Sciatic nerve (tissue), 2 donors: Measurements from ENCODE around the gene CHST12. TPM values are rescaled to one million over a fixed set of nuclear protein-coding genes. Genes with fewer than 3 reads are reported as not detected.
"Not testable (repeated sequence)": the region's sequence is repeated elsewhere in the genome, so short reads cannot be mapped to it uniquely, and the experiment has no call there.

Experiments
- ATAC-seq: fragments of 200-7000 bp; cut with Tn5 transposase; one replicate; pipeline ENCODE4 v1.9.1; 2020; ENCODE audit warnings: mild to moderate bottlenecking, moderate library complexity
- DNase-seq: peaks from one replicate; pipeline ENCODE4 v3.0.0-alpha.2; 2020; ENCODE audit warnings: low spot score
- intact Hi-C: fragments of 100-400 bp; cut with DNase I; formaldehyde crosslinking; loops from one replicate; pipeline ENCODE4 v1.14.2; 2022
- total RNA-seq: library from RNA; stranded (reverse); fragmentation: NEBNext Ultra II Directional; extraction: Animal tissue kit (Norgen Biotek cat#: 25700); gene quantifications from one replicate; pipeline ENCODE4 v1.2.1, GENCODE V29; 2021
- donor health status: DM: no; HTN: no; CAD: no.
- donor health status: DM: no; HTN: no; CAD: no.

The CHST12 gene
- total RNA-seq, 1 donor from 2014 or later, result 30.7 TPM

DNA sequence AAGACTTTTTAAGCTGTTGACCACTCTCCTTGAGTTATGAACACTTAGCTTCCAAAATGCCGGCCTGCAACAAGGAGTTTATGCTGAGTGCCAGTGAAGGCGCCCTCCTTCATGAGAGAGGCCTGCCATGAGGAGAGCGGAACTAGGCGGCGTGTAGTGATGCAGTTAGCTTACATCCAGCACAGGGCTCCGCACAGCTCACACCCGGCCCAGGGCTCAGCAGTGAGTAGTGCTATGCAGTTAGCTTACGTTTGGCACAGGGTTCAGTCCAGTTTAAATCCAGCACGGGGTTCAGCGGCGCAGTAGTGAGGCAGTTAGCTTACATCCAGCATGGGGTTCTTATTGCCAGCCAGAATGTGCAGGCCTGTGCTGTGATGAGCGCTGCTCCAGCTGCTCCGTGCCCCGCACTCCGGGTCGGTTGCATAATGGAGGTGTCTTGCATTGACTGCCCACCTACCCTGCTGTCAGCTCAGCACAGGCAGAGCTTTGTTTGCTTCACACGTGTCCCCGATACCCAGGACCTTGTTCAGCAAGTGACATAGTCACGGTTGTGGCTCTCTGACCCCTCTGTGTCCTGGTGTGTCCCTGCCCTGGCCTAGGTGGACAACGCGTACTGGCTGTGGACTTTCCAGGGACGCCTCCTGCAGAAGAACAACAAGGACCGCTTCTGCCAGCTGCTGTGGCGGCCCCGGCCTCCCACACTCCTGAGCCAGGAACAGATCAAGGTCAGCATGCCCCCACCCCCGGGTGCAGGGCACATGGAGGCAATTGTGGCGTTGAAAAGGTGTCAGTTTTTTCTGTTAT, 26.9 kb upstream of the CHST12 start:
- ATAC-seq (no peak), DNase-seq (no peak)
- intact Hi-C loops, result no loop called here

GRCh38 chr7:2377492-2377891, 25.9 kb upstream of the CHST12 start:
- intact Hi-C loops, ATAC-seq, DNase-seq: not testable (repeated sequence)

DNA sequence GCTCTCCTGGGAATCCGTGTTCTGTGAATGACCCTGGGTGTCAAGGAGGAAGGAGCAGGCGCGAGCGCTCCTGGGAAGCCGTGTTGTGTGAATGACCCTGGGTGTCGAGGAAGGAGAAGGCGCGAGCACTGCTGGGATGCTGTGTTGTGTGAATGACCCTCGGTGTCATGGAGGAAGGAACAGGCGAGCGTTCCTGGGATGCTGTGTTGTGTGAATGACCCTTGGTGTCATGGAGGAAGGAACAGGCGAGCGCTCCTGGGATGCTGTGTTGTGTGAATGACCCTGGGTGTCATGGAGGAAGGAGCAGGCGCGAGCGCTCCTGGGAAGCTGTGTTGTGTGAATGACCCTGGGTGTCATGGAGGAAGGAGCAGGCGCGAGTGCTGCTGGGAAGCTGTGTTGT, 25.3 kb upstream of the CHST12 start:
- ATAC-seq, intact Hi-C loops, DNase-seq: not testable (repeated sequence)

GRCh38 chr7:2379161-2379560, 24.2 kb upstream of the CHST12 start:
- intact Hi-C loops, result no loop called here
- no peak for DNase-seq
- no peak for ATAC-seq

DNA sequence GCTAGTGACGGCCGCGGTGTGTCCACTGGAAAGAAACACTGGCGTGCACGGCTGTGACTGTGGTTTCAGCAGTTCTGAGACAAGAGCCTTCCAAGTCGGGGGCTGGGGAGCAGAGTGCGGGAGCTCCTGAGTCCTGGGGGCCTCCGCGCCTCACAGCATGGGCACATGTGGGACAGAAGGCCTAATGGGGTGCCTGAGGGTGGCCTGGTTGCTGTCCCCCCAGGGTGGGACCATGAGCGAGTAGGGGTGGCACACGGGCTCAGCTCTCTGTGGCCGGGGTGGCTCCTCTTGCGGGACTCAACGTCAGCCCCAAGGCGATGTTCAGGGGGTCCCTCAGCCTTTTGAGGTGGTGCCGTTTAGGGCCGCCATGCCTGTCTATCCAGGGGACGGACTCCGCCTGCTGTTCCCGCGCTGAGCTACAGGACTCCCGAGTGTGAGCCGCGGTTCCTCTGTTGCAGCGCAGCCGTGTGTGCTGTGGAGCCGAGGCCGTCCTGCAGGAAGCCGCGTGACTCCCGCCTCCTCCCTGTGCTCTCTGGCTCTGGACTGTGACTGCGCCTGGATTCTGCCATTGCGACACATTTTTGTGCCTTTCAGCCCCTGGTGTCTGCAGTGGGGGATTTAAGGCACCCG, 23.5 kb upstream of the CHST12 start:
- intact Hi-C loops, result no loop called here
- ATAC-seq, result no peak
- DNase-seq, result no peak

DNA sequence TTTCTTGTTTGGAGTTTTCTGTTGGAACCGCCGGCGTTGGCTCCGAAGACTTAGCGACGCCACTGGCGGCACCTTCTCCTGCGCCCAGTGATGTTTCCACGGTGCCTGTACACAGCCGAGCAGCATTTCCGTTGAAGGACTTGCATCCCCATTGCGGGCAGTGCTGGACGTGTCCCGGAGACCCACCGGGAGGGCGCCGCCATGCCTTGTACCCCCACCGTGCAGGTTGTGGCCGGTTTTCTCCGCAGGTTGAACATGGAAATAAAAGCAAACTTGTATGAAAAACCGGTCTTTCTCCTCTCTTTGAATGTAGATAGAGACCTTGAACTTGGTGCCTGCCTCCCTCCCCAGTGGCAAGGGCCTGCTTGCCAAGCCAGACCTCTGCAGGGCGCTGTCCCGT, 22.9 kb upstream of the CHST12 start:
- no peak for DNase-seq
- no peak for ATAC-seq
- intact Hi-C loops, result no loop called here

DNA sequence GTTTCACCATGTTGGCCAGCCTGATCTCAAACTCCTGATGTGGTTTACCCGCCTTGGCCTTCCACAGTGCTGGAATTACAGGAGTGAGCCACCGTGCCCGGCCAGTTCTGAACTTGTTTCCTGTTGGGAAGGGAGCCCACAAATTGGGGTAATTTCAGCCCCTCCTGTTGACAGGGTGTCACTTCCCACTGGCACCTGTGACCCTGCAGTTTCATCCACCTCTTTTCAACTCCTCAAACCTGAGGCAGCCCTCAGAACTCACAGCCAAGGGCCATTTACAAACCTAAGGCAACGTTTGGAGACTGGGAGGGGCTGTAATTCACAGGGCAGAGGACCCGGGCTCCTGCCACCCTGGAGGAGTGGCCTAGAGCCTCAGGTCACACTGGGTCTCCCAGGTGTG, 22.2 kb upstream of the CHST12 start:
- ATAC-seq (no peak), DNase-seq (no peak)
- intact Hi-C loops, result no loop called here

DNA sequence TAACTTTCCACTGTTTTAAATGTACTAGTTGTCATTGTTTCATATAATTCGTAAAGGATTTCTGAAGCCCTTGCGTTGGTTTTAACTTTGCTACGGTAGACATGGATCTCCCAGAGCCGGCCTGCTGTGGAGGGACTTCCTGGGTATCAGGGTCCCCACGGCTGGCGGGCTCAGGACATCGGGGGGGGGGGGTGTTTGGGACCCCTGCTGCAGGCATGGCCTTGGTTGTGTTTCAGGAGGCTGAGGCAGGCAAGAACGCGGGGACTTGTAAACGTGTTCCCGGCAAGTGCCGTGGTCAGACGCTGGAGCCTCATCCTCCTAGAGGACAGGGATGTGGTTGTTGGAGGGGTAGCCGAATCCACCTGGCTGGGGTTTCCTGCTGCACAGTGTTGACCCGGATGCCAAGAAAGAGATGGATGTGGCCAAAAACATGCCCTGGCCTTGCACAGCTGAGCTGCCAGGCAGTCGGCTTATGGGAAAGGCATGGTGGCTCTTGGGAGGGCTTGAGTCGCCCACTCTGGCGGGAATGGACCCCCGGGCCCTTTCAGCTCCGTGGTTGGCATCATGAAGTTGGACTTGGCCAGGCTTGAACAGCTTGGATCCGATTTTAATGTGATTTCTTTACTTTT, 21.4 kb upstream of the CHST12 start:
- intact Hi-C loops, result no loop called here
- ATAC-seq (no peak), DNase-seq (no peak)

DNA sequence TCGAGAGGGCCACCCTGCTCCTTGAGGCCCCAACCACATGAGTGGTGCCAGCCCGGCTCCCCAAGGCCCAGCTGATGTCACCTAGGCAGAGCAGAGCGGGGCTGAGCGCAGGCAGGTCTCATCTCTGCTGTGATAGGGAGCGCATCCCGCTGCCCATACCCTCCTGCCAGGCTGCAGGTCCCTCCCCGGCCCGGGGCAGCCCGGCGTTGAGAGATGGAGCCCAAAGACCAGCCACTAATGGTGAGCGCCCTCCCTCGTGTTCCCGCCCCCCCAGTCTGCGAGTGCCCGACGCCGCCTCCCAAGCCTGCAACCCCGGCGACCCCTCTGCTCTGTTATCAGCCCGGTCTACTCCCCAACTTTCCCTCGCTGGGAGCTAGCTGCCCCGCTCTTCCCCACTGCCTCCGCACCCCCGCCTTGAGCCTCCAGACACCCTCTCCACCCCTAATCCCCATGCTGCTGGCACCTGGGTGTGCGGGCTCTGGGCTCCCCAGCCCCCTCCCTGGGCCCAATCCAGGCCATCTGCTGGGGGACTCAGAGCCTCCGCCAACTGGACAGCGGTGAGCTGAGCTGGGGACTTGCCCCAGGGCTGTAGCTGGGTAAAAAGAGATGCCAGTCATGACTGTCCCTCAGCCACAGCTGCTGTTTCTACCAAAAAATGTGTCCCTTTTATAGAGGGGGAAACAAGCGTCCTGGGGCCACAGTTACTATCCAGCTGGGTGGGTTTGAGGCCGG, 19.7 kb upstream of the CHST12 start:
- no peak for DNase-seq
- ATAC-seq, result no peak
- intact Hi-C loops, result no loop called here

DNA sequence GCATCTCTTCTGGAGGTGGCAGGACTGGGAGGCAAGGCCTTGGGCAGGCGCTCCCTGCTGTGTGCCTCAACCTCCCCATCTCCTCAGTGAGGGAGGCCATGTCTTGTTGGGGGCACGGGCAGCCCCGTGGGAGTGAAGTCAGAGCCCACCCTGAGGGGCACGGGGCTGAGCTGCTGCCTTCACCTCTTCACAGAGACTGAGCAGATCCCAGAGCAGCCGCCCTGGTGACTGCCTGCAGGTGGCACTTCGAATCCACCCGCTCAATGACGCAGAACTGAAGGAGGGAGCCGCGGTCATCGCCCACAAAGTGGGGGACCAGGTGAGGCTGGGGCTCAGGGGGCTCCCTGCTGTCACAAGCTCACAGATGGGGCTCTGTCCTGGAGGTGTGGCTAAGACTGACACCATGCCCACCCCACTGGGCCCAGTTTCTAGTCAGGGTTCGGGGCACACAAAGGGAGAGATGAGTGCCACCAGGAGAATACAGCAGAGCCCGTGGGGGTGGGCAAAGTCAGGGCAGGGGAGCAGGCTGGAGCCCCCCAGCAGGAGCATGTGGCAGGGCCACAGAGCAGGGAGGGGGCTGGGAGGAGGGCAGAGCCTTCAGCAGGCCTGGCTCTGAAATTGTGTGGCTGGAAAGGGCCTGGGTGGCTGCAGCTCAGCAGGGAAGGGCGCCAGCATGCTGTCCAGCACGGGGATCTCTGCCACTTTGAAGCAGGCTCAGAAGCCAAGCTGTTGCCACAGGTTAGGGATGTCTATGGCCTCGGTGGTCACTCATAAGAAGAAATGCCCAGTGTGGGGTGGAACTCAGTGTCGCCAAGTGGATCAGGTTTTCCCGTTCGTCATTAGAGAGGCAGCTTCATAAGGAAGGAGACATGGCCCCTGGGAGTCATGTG, 18.8 kb upstream of the CHST12 start:
- DNase-seq (no peak), ATAC-seq (no peak)
- intact Hi-C loops, result no loop called here

- ATAC-seq, intact Hi-C loops, DNase-seq: not testable (repeated sequence)
These were observed 17.3 kb upstream of the CHST12 start for GRCh38 chr7:2386122-2386521.

DNA sequence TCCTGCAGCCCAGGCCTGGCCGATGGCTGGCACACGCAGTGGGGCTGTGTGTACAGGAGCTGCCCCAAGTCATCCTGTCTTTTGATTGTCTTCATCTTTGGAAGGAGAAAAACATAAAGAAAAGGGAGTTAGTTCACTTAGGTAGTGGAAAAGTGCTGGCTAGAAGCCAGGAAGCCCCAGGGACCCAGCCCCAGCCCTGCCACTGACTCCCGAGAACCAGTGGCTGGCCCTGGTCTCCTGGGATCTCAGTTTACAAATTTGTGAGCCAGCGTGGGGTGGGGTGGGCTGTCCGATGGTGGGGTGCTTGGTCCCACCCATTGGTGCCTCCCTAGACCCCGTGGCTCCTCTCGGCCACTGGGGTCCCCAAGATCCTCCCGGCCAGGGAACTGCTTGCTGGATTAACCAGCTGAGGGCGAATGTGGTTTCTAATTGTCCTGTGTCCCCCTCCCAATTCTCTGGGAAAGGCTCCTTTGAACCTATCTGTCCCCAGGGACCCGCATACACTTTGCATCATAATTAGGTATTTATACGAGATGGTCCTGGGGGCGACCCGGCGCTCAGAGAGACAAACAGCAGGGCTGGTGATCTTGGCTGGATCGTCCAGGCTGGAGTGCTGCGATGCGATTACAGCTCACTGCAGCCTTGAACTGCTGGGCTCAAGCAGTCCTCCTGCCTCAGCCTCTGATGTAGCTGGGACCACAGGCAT, 16.3 kb upstream of the CHST12 start:
- DNase-seq (no peak), ATAC-seq (no peak)
- intact Hi-C loops, result no loop called here

DNA sequence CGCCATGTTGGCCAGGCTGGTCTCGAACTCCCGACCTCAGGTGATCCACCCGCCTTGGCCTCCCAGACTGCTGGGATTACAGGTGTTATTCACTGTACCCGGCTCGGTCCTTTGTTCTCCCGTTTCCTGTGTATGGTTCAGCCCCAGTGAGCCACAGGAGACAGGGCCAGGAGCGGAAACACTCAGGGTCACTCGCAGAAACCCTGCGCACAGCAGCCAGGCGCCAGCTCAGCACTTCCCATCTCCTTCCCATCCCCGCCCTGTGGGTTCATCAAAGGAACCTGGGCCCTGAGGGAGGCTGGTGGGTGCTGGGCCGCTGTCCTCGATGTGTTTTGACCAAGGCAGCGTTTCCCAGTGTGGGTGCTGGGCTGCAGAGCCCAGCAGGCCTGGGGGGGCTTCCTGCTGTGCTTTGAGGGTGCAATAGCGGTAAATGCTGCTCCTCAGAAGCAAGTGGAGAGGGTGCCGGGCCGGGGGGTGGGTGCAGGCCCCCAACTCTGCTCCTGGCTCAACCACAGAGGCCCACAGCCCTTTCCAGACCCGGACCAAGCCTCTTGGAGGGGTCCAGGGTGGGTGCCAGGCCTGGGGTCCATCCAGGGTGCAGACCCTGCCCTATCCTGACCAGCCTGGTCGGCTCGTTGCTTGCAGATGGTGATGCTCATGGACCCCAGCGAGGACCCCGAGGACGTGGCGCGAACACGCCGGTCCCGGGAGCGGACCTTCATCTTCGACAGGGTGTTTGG, 15.3 kb upstream of the CHST12 start:
- ATAC-seq (peak; percentile 40), DNase-seq (no peak)
- intact Hi-C loops, result no loop called here

- intact Hi-C loops, result no loop called here
- ATAC-seq (no peak), DNase-seq (no peak)
These were observed 14.8 kb upstream of the CHST12 start for GRCh38 chr7:2388637-2388954.

DNA sequence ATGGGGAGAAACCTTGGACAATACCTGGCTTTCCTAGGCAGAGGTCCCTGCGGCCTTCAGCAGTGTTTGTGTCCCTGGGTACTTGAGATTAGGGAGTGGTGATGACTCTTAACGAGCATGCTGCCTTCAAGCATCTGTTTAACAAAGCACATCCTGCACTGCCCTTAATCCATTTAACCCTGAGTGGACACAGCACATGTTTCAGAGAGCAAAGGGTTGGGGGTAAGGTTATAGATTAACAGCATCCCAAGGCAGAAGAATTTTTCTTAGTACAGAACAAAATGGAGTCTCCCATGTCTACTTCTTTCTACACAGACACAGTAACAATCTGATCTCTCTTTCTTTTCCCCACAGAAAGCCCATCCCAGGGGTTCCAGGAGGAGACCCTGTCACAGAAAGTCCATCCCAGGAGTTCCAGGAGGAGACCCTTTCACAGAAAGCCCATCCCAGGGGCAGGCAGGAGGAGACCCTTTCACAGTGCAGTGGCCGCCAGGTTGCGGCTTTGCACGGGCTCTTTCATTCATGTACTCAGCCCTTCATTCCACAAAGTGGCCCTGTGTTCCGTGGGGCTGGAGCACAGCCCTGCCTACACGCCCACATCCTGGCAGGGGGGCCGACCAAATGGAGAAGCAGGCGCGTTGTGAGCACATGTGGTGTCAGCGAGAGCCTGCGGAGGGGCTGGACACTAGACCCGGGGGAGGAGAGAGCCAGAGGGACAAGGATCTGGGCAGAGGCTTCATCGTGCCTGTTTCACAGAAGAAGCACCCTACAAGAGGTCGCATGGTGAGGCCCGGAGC, 13.2 kb upstream of the CHST12 start:
- intact Hi-C loops, result not testable (repeated sequence)
- ATAC-seq (peak; percentile 88), DNase-seq (peak; percentile 77)

GRCh38 chr7:2393706-2394105, 9.7 kb upstream of the CHST12 start:
- DNase-seq, result no peak
- no peak for ATAC-seq
- intact Hi-C loops, result no loop called here

- no peak for DNase-seq
- intact Hi-C loops, result no loop called here
- no peak for ATAC-seq
These were observed 8.8 kb upstream of the CHST12 start for GRCh38 chr7:2394566-2395082.
